CD8-positive, alpha-beta memory T cell (primary cell): ENCODE data around the gene OST4. TPM values are rescaled to one million over a fixed set of nuclear protein-coding genes. Genes with fewer than 3 reads are reported as not detected.

ENCODE experiments used
- CTCF ChIA-PET: fragments of 350-600 bp; sonication (Branson Sonifier 250); formaldehyde crosslinking; loops from one replicate; lab custom pipeline; 2021; ENCODE audit warnings: antibody characterized with exemption; lab: Charles Lee
- POLR2A ChIA-PET: fragments of 350-600 bp; sonication (Branson Sonifier 250); formaldehyde crosslinking; loops from one replicate; lab custom pipeline; 2021; ENCODE audit warnings: antibody characterized with exemption; lab: Charles Lee
- DNase-seq, 5 donors: peaks; one replicate each; pipeline versions ENCODE4 v3.0.0 to v3.0.0-alpha.2; 2020 to 2022; ENCODE audit warnings: mixed read lengths in 1 of 5
- H3K27ac ChIP-seq: one replicate; pipeline ENCODE4 v1.7.0; 2013; ENCODE audit warnings: low read depth, mild to moderate bottlenecking, low read length, moderate library complexity
- H3K27me3 ChIP-seq: 2 replicates; pipeline ENCODE4 v1.7.0; 2013; ENCODE audit warnings: low read length, mild to moderate bottlenecking; ENCODE audit not compliant: insufficient read depth, poor library complexity, severe bottlenecking
- H3K36me3 ChIP-seq: 2 replicates; pipeline ENCODE4 v1.7.0; 2013; ENCODE audit warnings: mild to moderate bottlenecking, low read length, moderate library complexity; ENCODE audit not compliant: insufficient read depth
- H3K4me1 ChIP-seq: 2 replicates; pipeline ENCODE4 v1.7.0; 2013; ENCODE audit warnings: mild to moderate bottlenecking, low read length, moderate library complexity; ENCODE audit not compliant: insufficient read depth
- H3K4me3 ChIP-seq: 2 replicates; pipeline ENCODE4 v1.7.0; 2013; ENCODE audit warnings: mild to moderate bottlenecking, low read length
- H3K9me3 ChIP-seq: 2 replicates; pipeline ENCODE4 v1.7.0; 2013; ENCODE audit warnings: mild to moderate bottlenecking, low read length
- H3K27ac Mint-ChIP-seq, 8 donors: one replicate each; pipeline ENCODE4 v1.8.0; 2020 to 2021; ENCODE audit warnings: mixed read lengths in 8 of 8, mild to moderate bottlenecking in 6 of 8, inconsistent platforms in 3 of 8, moderate library complexity in 3 of 8
- H3K27me3 Mint-ChIP-seq, 2 donors: one replicate each; pipeline ENCODE4 v1.8.0; 2020 to 2021; ENCODE audit warnings: mixed read lengths in 2 of 2, mild to moderate bottlenecking in 1 of 2, moderate library complexity in 1 of 2
- H3K36me3 Mint-ChIP-seq, 3 donors: one replicate each; pipeline ENCODE4 v1.8.0; 2020 to 2021; ENCODE audit warnings: mixed read lengths in 3 of 3, inconsistent platforms in 1 of 3, mild to moderate bottlenecking in 1 of 3
- H3K4me1 Mint-ChIP-seq, 3 donors: one replicate each; pipeline ENCODE4 v1.8.0; 2020 to 2021; ENCODE audit warnings: mixed read lengths in 3 of 3, inconsistent platforms in 1 of 3, mild to moderate bottlenecking in 1 of 3
- H3K4me3 Mint-ChIP-seq, 7 donors: one replicate each; pipeline ENCODE4 v1.8.0; 2020 to 2021; ENCODE audit warnings: mixed read lengths in 7 of 7, mild to moderate bottlenecking in 6 of 7, moderate library complexity in 4 of 7, inconsistent platforms in 2 of 7
- H3K9me3 Mint-ChIP-seq, 5 donors: one replicate each; pipeline ENCODE4 v1.8.0; 2020 to 2022; ENCODE audit warnings: mixed read lengths in 5 of 5, mild to moderate bottlenecking in 3 of 5, moderate library complexity in 2 of 5, inconsistent platforms in 1 of 5
- polyA plus RNA-seq: library from polyadenylated mRNA; unstranded; fragments of 300-500 nt; fragmentation: Illumina TruSeq; gene quantifications from one replicate; pipeline ENCODE4 v1.2.3, GENCODE V29; 2021
- total RNA-seq, 2 experiments: library from RNA; stranded (reverse); gene quantifications; one replicate each; pipeline ENCODE4 v1.2.3, GENCODE V29; 2021

The OST4 gene
- total and polyA plus RNA-seq, 3 experiments from 2014 or later = 346 to 907 (median 353) TPM

DNA sequence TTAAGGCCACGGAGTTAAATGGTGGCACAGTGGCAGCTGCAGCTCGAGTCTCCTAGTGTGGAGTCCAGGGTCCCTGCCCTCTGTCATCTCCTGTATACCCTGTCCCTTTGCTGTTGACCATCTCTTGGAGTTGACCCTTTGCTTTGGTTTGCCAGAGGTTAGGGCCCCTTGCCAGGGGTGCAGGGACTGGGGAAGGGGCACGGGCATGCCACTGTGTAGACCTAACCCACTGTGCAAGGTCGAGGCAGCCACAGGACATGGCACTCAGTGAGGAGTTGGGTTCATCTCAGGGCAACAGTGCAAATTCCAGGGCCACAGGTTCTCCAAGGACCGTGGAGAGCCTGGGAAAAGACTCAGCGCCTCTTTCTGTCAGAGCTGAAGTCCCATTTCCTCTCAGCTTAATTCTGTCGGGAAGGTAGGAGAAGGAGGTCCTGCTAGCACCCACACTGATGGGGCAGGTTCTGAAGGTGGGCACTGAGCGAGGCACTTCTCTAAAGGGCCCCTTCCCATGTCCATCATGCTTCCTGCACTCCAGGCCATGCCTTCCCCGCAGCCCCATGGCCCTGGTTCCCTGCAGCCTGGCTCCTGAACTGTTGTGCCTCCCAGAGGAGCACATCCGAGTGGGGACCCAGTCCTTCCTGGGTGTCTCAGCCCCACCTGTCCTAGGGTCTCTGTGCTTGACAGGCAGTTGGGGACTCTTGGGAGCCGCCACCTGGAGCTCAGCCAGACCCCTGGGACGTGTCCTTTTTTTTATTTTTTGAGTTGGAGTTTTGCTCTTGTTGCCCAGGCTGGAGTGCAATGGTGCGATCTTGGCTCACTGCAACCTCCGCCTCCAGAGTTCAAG is 17.9 kb upstream of the OST4 start:
- H3K4me3 Mint-ChIP-seq = peak overlapping the region in 1 of 7 donors; percentile 18
- CTCF ChIA-PET = interaction anchor here (1.3 to 2.8 kb wide), 4 partner anchors 12 to 188 kb away, joined by 4 to 10 read pairs (median 4); no protein-coding TSS in a partner anchor

GRCh38 chr2:27088634-27089033 is 17.2 kb upstream of the OST4 start:
- peaks cover 19% of the 10 kb centered on the region for H3K4me1 ChIP-seq
- H3K36me3 Mint-ChIP-seq = peaks cover 0 to 2% (median 0%) of the 10 kb centered on the region in 3 donors
- H3K9me3 Mint-ChIP-seq = no peaks in the 10 kb centered on the region
- peak overlapping the region in 4 of 7 donors; percentile 23 to 68 (median 35) for H3K4me3 Mint-ChIP-seq
- no peaks in the 10 kb centered on the region for H3K27me3 Mint-ChIP-seq
- CTCF ChIA-PET = interaction anchor here (1.0 to 3.8 kb wide), 6 partner anchors 13 to 191 kb away, joined by 4 to 16 read pairs (median 8); partner anchors contain the start of gene AGBL5
- H3K36me3 ChIP-seq = no peaks in the 10 kb centered on the region
- peaks cover 18 to 19% (median 19%) of the 10 kb centered on the region in 3 donors for H3K4me1 Mint-ChIP-seq
- no peak overlapping the region for H3K27ac ChIP-seq
- no peak for DNase-seq
- no peaks in the 10 kb centered on the region for H3K27me3 ChIP-seq
- peak overlapping the region in 1 of 8 donors; percentile 69 for H3K27ac Mint-ChIP-seq
- H3K4me3 ChIP-seq = no peak overlapping the region
- POLR2A ChIA-PET = no interaction called here
- H3K9me3 ChIP-seq = no peaks in the 10 kb centered on the region

More for the DNA sequence above, 17.9 kb upstream of the OST4 start:
- no peak overlapping the region for H3K4me3 ChIP-seq
- no peaks in the 10 kb centered on the region for H3K27me3 Mint-ChIP-seq
- no peaks in the 10 kb centered on the region for H3K9me3 Mint-ChIP-seq
- H3K36me3 ChIP-seq = no peaks in the 10 kb centered on the region
- peak overlapping the region in 1 of 8 donors; percentile 69 for H3K27ac Mint-ChIP-seq
- no peak for DNase-seq
- peaks cover 0 to 2% (median 0%) of the 10 kb centered on the region in 3 donors for H3K36me3 Mint-ChIP-seq
- no peaks in the 10 kb centered on the region for H3K9me3 ChIP-seq
- H3K27ac ChIP-seq = no peak overlapping the region
- POLR2A ChIA-PET = no interaction called here
- H3K4me1 Mint-ChIP-seq = peaks cover 16 to 19% (median 18%) of the 10 kb centered on the region in 3 donors
- H3K27me3 ChIP-seq = no peaks in the 10 kb centered on the region
- H3K4me1 ChIP-seq = peaks cover 19% of the 10 kb centered on the region

GRCh38 chr2:27087823-27088410 is 16.5 kb upstream of the OST4 start:
- peak overlapping the region; percentile 30 to 94 (median 75) for H3K4me3 Mint-ChIP-seq
- Histone ChIP-seq H3K27me3 (no peaks in the 10 kb centered on the region), H3K27ac (no peak overlapping the region), H3K9me3 (no peaks in the 10 kb centered on the region), H3K36me3 (no peaks in the 10 kb centered on the region), H3K4me3 (no peak overlapping the region), H3K4me1 (peaks cover 19% of the 10 kb centered on the region)
- H3K27ac Mint-ChIP-seq = peak overlapping the region in 2 of 8 donors; percentile 37 to 73
- ChIA-PET CTCF (interaction anchor here (0.7 to 3.8 kb wide), 13 partner anchors 11 to 215 kb away, joined by 3 to 16 read pairs (median 5); partner anchors contain the start of genes AGBL5 and PREB), POLR2A (interaction anchor here (1.1 to 3.8 kb wide), 5 partner anchors 8 to 138 kb away, joined by 3 to 24 read pairs (median 3); partner anchors contain the start of genes AGBL5 and OST4)
- H3K9me3 Mint-ChIP-seq = no peaks in the 10 kb centered on the region
- no peak for DNase-seq
- H3K4me1 Mint-ChIP-seq = peaks cover 18 to 19% (median 19%) of the 10 kb centered on the region in 3 donors
- H3K27me3 Mint-ChIP-seq = no peaks in the 10 kb centered on the region
- H3K36me3 Mint-ChIP-seq = peaks cover 0 to 2% (median 0%) of the 10 kb centered on the region in 3 donors

DNA sequence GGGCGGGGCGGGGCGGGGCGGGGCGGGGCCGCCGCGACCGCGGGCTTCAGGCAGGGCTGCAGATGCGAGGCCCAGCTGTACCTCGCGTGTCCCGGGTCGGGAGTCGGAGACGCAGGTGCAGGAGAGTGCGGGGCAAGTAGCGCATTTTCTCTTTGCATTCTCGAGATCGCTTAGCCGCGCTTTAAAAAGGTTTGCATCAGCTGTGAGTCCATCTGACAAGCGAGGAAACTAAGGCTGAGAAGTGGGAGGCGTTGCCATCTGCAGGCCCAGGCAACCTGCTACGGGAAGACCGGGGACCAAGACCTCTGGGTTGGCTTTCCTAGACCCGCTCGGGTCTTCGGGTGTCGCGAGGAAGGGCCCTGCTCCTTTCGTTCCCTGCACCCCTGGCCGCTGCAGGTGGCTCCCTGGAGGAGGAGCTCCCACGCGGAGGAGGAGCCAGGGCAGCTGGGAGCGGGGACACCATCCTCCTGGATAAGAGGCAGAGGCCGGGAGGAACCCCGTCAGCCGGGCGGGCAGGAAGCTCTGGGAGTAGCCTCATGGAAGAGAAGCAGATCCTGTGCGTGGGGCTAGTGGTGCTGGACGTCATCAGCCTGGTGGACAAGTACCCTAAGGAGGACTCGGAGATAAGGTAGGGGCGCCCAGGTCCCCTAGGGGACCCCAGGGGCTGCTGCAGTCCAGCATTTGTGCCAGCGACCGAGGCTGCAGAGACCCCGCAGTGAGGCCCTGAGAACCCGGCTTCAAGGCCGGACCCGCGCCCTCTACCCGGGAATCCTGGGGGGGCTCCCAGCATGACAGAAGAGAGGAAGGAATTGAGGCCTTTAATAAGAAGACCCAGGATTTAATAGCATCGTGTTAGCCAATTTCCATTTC is 15.5 kb upstream of the OST4 start, which contains the start of gene KHK:
KHK (plus strand) TSS at position 49 of the 870 bp plus-strand sequence; CDS start at position 537, 488 bp downstream.
- Mint-ChIP-seq H3K4me1 (peaks cover 18 to 19% (median 19%) of the 10 kb centered on the region in 3 donors), H3K9me3 (no peaks in the 10 kb centered on the region), H3K27ac (peak within 1 kb of the TSS; percentile 52 to 94 (median 77)), H3K36me3 (peaks cover 0 to 2% (median 0%) of the 10 kb centered on the region in 3 donors), H3K27me3 (no peaks in the 10 kb centered on the region), H3K4me3 (peak within 1 kb of the TSS; percentile 79 to 94 (median 84))
- Histone ChIP-seq H3K9me3 (no peaks in the 10 kb centered on the region), H3K4me3 (peak within 1 kb of the TSS; percentile 67), H3K27me3 (no peaks in the 10 kb centered on the region), H3K4me1 (peaks cover 25% of the 10 kb centered on the region), H3K27ac (peak within 1 kb of the TSS; percentile 75), H3K36me3 (no peaks in the 10 kb centered on the region)
- peak in 1 of 5 donors; percentile 16 for DNase-seq
- POLR2A ChIA-PET = interaction anchor here (0.9 to 3.8 kb wide), 7 partner anchors 9 to 285 kb away, joined by 3 to 24 read pairs (median 3); partner anchors contain the start of genes AGBL5 and OST4
- CTCF ChIA-PET = interaction anchor here (0.7 to 3.8 kb wide), 20 partner anchors 12 to 216 kb away, joined by 3 to 16 read pairs (median 4); partner anchors contain the start of genes ABHD1, AGBL5, OST4 and PREB

- H3K27me3 ChIP-seq = no peaks in the 10 kb centered on the region
- no peaks in the 10 kb centered on the region for H3K36me3 ChIP-seq
- POLR2A ChIA-PET = interaction anchor here (0.9 to 3.8 kb wide), 5 partner anchors 11 to 285 kb away, joined by 3 to 24 read pairs (median 6); partner anchors contain the start of genes AGBL5 and OST4
- peaks cover 20 to 25% (median 24%) of the 10 kb centered on the region in 3 donors for H3K4me1 Mint-ChIP-seq
- H3K36me3 Mint-ChIP-seq = no peaks in the 10 kb centered on the region
- DNase-seq = peak; percentile 97 to 99 (median 97)
- no peaks in the 10 kb centered on the region for H3K27me3 Mint-ChIP-seq
- CTCF ChIA-PET = interaction anchor here (0.9 to 3.8 kb wide), 13 partner anchors 13 to 207 kb away, joined by 3 to 16 read pairs (median 3); partner anchors contain the start of genes ABHD1, AGBL5, OST4 and PREB
- H3K4me3 Mint-ChIP-seq = peak overlapping the region; percentile 79 to 94 (median 82)
- H3K27ac ChIP-seq = peak overlapping the region; percentile 75
- no peaks in the 10 kb centered on the region for H3K9me3 Mint-ChIP-seq
- peak overlapping the region; percentile 46 to 94 (median 73) for H3K27ac Mint-ChIP-seq
- peaks cover 32% of the 10 kb centered on the region for H3K4me1 ChIP-seq
- H3K4me3 ChIP-seq = peak overlapping the region; percentile 60
- no peaks in the 10 kb centered on the region for H3K9me3 ChIP-seq
Observed at GRCh38 chr2:27086090-27086723, 14.8 kb upstream of the OST4 start.

- H3K36me3 ChIP-seq = no peaks in the 10 kb centered on the region
- H3K4me1 Mint-ChIP-seq = peaks cover 25 to 30% (median 30%) of the 10 kb centered on the region in 3 donors
Observed at GRCh38 chr2:27085673-27086089, 14.2 kb upstream of the OST4 start.

More at GRCh38 chr2:27085673-27086089, 14.2 kb upstream of the OST4 start:
- ChIA-PET CTCF (interaction anchor here (1.0 to 3.8 kb wide), 4 partner anchors 17 to 207 kb away, joined by 3 to 16 read pairs (median 9); partner anchors contain the start of gene AGBL5), POLR2A (interaction anchor here (1.2 to 3.8 kb wide), 3 partner anchors 11 to 35 kb away, joined by 4 to 24 read pairs (median 6); partner anchors contain the start of genes AGBL5 and OST4)
- H3K27me3 ChIP-seq = no peaks in the 10 kb centered on the region
- Mint-ChIP-seq H3K27me3 (no peaks in the 10 kb centered on the region), H3K9me3 (no peaks in the 10 kb centered on the region), H3K36me3 (no peaks in the 10 kb centered on the region), H3K27ac (peak overlapping the region; percentile 8 to 87 (median 64)), H3K4me3 (peak overlapping the region; percentile 58 to 94 (median 76))
- H3K9me3 ChIP-seq = no peaks in the 10 kb centered on the region
- peaks cover 37% of the 10 kb centered on the region for H3K4me1 ChIP-seq
- H3K27ac ChIP-seq = peak overlapping the region; percentile 75
- DNase-seq = peak in 1 of 5 donors; percentile 14
- H3K4me3 ChIP-seq = peak overlapping the region; percentile 60
